ENCODE results near the gene MAN1C1.

MAN1C1 gene

GRCh38 chr1:25739341-25739740 is 122.8 kb downstream of the MAN1C1 start:
- TF ChIP-seq EZH2phosphoT487 (conservative IDR thresholded peaks at IDR 0.05; ENCODE audit: low read length) = no peak
- no peak overlapping the region for H3K27ac ChIP-seq (ENCODE audit: low read depth, low read length)

GRCh38 chr1:25740071-25740470 is 123.5 kb downstream of the MAN1C1 start:
- Histone ChIP-seq H2AFZ (ENCODE audit: low read depth, low read length, severe bottlenecking) (no peak overlapping the region), H3K79me2 (ENCODE audit: insufficient read depth, low read length) (no peaks in the 10 kb centered on the region), H4K20me1 (ENCODE audit: low read depth, low read length) (no peaks in the 10 kb centered on the region), H3K9me3 (ENCODE audit: insufficient read depth, low read length) (no peaks in the 10 kb centered on the region), H3K27ac (ENCODE audit: low read depth, low read length) (no peak overlapping the region), H3K27me3 (ENCODE audit: low read length) (no peaks in the 10 kb centered on the region), H3F3A (ENCODE audit: insufficient read depth) (no peaks in the 10 kb centered on the region), H3K4me2 (ENCODE audit: low read depth, low read length, poor library complexity, severe bottlenecking) (no peak overlapping the region), H3K36me3 (ENCODE audit: low read length) (no peaks in the 10 kb centered on the region), H3K9ac (ENCODE audit: low read length) (no peak overlapping the region), H3K4me3 (ENCODE audit: insufficient read depth, low read length, poor library complexity, severe bottlenecking) (no peak overlapping the region), H3K9me2 (replicated peaks; ENCODE audit: insufficient read depth, low read length) (no peaks in the 10 kb centered on the region)
- TF ChIP-seq EZH2phosphoT487 (conservative IDR thresholded peaks at IDR 0.05; ENCODE audit: low read length) (no peak), CTCF (IDR thresholded peaks at IDR 0.05; ENCODE audit: insufficient read depth, low read length, poor library complexity, severe bottlenecking) (no peak)

More at GRCh38 chr1:25739341-25739740, 122.8 kb downstream of the MAN1C1 start:
- no peaks in the 10 kb centered on the region for H3K9me2 ChIP-seq (replicated peaks; ENCODE audit: insufficient read depth, low read length)
- H3K9ac ChIP-seq (ENCODE audit: low read length) = no peak overlapping the region
- no peaks in the 10 kb centered on the region for H4K20me1 ChIP-seq (ENCODE audit: low read depth, low read length)
- no peaks in the 10 kb centered on the region for H3K36me3 ChIP-seq (ENCODE audit: low read length)
- no peak overlapping the region for H3K4me3 ChIP-seq (ENCODE audit: insufficient read depth, low read length, poor library complexity, severe bottlenecking)
- no peaks in the 10 kb centered on the region for H3K9me3 ChIP-seq (ENCODE audit: insufficient read depth, low read length)
- no peaks in the 10 kb centered on the region for H3F3A ChIP-seq (ENCODE audit: insufficient read depth)
- H3K27me3 ChIP-seq (ENCODE audit: low read length) = no peaks in the 10 kb centered on the region
- H3K4me2 ChIP-seq (ENCODE audit: low read depth, low read length, poor library complexity, severe bottlenecking) = no peak overlapping the region
- H3K79me2 ChIP-seq (ENCODE audit: insufficient read depth, low read length) = no peaks in the 10 kb centered on the region
- no peak overlapping the region for H2AFZ ChIP-seq (ENCODE audit: low read depth, low read length, severe bottlenecking)

GRCh38 chr1:25742316-25742715 is 125.7 kb downstream of the MAN1C1 start:
- H3K4me2 ChIP-seq (ENCODE audit: low read depth, low read length, poor library complexity, severe bottlenecking) = no peak overlapping the region
- H3K9me2 ChIP-seq (replicated peaks; ENCODE audit: insufficient read depth, low read length) = no peaks in the 10 kb centered on the region
- no peaks in the 10 kb centered on the region for H4K20me1 ChIP-seq (ENCODE audit: low read depth, low read length)
- H3K27me3 ChIP-seq (ENCODE audit: low read length) = no peaks in the 10 kb centered on the region; the same call in 1 of the 2 replicates
- no peak overlapping the region for H2AFZ ChIP-seq (ENCODE audit: low read depth, low read length, severe bottlenecking)
- H3K4me3 ChIP-seq (ENCODE audit: insufficient read depth, low read length, poor library complexity, severe bottlenecking) = no peak overlapping the region
- H3F3A ChIP-seq (ENCODE audit: insufficient read depth) = no peaks in the 10 kb centered on the region
- H3K9ac ChIP-seq (ENCODE audit: low read length) = no peak overlapping the region
- no peaks in the 10 kb centered on the region for H3K9me3 ChIP-seq (ENCODE audit: insufficient read depth, low read length)
- no peak overlapping the region for H3K27ac ChIP-seq (ENCODE audit: low read depth, low read length)
- no peaks in the 10 kb centered on the region for H3K79me2 ChIP-seq (ENCODE audit: insufficient read depth, low read length)
- no peaks in the 10 kb centered on the region for H3K36me3 ChIP-seq (ENCODE audit: low read length)
- TF ChIP-seq CTCF (IDR thresholded peaks at IDR 0.05; ENCODE audit: insufficient read depth, low read length, poor library complexity, severe bottlenecking) (no peak), EZH2phosphoT487 (conservative IDR thresholded peaks at IDR 0.05; ENCODE audit: low read length) (no peak)

GRCh38 chr1:25743164-25744139 is 126.9 kb downstream of the MAN1C1 start:
- H3K9ac ChIP-seq (ENCODE audit: low read length) = no peak overlapping the region
- TF ChIP-seq CTCF (IDR thresholded peaks at IDR 0.05; ENCODE audit: insufficient read depth, low read length, poor library complexity, severe bottlenecking) (no peak), EZH2phosphoT487 (conservative IDR thresholded peaks at IDR 0.05; ENCODE audit: low read length) (no peak)
- no peaks in the 10 kb centered on the region; the same call in 1 of the 2 replicates for H3K27me3 ChIP-seq (ENCODE audit: low read length)
- no peaks in the 10 kb centered on the region for H3K79me2 ChIP-seq (ENCODE audit: insufficient read depth, low read length)
- no peaks in the 10 kb centered on the region for H3K36me3 ChIP-seq (ENCODE audit: low read length)
- no peaks in the 10 kb centered on the region for H3K9me3 ChIP-seq (ENCODE audit: insufficient read depth, low read length)
- no peak overlapping the region for H3K4me3 ChIP-seq (ENCODE audit: insufficient read depth, low read length, poor library complexity, severe bottlenecking)
- no peaks in the 10 kb centered on the region for H3F3A ChIP-seq (ENCODE audit: insufficient read depth)
- no peak overlapping the region for H2AFZ ChIP-seq (ENCODE audit: low read depth, low read length, severe bottlenecking)
- no peak overlapping the region for H3K4me2 ChIP-seq (ENCODE audit: low read depth, low read length, poor library complexity, severe bottlenecking)
- no peak overlapping the region for H3K27ac ChIP-seq (ENCODE audit: low read depth, low read length)
- H4K20me1 ChIP-seq (ENCODE audit: low read depth, low read length) = no peaks in the 10 kb centered on the region
- no peaks in the 10 kb centered on the region for H3K9me2 ChIP-seq (replicated peaks; ENCODE audit: insufficient read depth, low read length)
